Testis (tissue), 3 donors: ENCODE measurements around the gene PRR33. TPM values are rescaled to one million over a fixed set of nuclear protein-coding genes. Genes with fewer than 3 reads are reported as not detected.
A peak's percentile ranks its signal among the peaks of the same experiment; 100 is the strongest.

Source experiments
- DNase-seq: peaks from one replicate; pipeline ENCODE4 v3.0.0-alpha.2; 2019
- H3K27ac ChIP-seq, 2 donors: fragments of 200-600 bp; sonication (generic); one replicate each; pipeline ENCODE4 v1.5.1; 2019
- H3K27me3 ChIP-seq: fragments of 200-600 bp; sonication (generic); one replicate; pipeline ENCODE4 v1.5.1; 2019
- H3K36me3 ChIP-seq: fragments of 200-600 bp; sonication (generic); one replicate; pipeline ENCODE4 v1.5.1; 2017; ENCODE audit warnings: low read depth; ENCODE audit errors: missing control alignments
- H3K4me1 ChIP-seq: fragments of 200-600 bp; sonication (generic); one replicate; pipeline ENCODE4 v1.5.1; 2019
- H3K4me3 ChIP-seq, 2 donors: fragments of 200-600 bp; sonication (generic); one replicate each; pipeline ENCODE4 v1.5.1; 2017 to 2019
- H3K9me3 ChIP-seq: fragments of 200-600 bp; sonication (generic); one replicate; pipeline ENCODE4 v1.5.1; 2017
- POLR2A ChIP-seq: fragments of 450-650 bp; IDR thresholded peaks from one replicate; pipeline ENCODE4 v1.6.1; 2017; ENCODE audit warnings: antibody characterized with exemption, mild to moderate bottlenecking, moderate library complexity
- WGBS, 2 donors: methylation state at CpG; one replicate each; pipeline ENCODE4 v1.1.5; 2018; 5-methylcytosine and 5-hydroxymethylcytosine counted together
- intact Hi-C: fragments of 100-400 bp; cut with DNase I; formaldehyde crosslinking; loops from one replicate; pipeline ENCODE4 v1.15.1; 2023; ENCODE audit warnings: low total_unique reads
- polyA plus RNA-seq: library from polyadenylated mRNA; stranded (reverse); fragments of 350-450 nt; fragmentation: Illumina TruSeq; extraction: RNeasy Lipid Tissue Mini Kit (QIAGEN cat#74804); gene quantifications from one replicate; pipeline ENCODE4 v1.2.3, GENCODE V29; 2014; ENCODE audit warnings: low read depth, low replicate concordance; ENCODE audit not compliant: insufficient read depth
- total RNA-seq, 2 donors: library from RNA; depleted of rRNA; stranded (reverse); fragments of >200 nt; gene quantifications; one replicate each; pipeline ENCODE4 v1.2.3, GENCODE V29; 2016
- TF ChIP-seq, protein P1 (sequence below), 3 experiments: fragments of 450-650 bp in 2 of 3; fragments of 200-600 bp in 1 of 3; sonication (generic) in 1 of 3; IDR thresholded peaks; one replicate each; pipeline ENCODE4 v1.5.1; 2016 to 2019; ENCODE audit warnings: antibody characterized with exemption in 3 of 3, mild to moderate bottlenecking in 2 of 3, moderate library complexity in 1 of 3

Gene PRR33
- total and polyA plus RNA-seq, 3 donors from 2014 or later = 0.06 TPM; not detected in 2

DNA sequence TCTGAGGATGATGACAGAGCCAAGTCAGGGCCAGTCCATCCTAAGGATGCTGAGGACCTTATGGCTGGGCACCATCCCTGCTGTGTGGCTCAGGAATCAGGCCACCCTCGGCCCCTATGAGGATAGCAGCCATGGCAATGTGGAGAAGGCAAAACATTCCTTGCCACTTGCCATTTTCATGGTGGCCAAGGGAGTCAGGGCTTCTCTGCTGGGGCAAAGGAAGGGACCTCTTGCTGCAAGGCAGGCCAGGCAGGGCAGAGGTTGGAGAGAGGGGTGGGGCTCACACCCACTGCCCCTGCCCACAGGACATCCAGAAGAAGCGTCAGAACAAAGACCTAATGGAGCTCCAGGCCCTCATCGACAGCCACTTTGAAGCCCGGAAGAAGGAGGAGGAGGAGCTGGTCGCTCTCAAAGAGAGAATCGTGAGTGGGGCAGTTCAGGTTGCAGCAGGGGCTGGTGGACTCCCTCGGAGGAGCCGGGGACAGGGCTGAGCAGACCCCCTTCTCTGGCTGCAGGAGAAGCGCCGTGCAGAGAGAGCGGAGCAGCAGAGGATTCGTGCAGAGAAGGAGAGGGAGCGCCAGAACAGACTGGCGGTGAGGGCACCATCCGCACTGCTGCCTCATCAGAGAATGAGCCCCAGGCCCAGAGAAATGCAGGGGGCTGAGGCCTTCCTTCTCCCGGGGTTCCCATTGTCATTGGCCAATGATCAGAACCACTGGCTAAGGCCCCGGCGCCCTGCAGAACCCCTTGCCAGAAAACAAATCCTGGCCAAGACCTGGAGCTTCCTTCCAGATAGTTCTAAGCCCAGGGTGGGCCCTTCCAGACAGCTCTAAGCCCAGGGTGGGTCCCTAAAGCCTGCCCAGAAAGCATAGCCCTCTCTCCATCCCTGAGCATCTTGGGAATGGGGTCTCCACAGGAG, 42.0 kb upstream of the PRR33 start:
- TF ChIP-seq POLR2A = no peak
- TF ChIP-seq, protein P1, sequence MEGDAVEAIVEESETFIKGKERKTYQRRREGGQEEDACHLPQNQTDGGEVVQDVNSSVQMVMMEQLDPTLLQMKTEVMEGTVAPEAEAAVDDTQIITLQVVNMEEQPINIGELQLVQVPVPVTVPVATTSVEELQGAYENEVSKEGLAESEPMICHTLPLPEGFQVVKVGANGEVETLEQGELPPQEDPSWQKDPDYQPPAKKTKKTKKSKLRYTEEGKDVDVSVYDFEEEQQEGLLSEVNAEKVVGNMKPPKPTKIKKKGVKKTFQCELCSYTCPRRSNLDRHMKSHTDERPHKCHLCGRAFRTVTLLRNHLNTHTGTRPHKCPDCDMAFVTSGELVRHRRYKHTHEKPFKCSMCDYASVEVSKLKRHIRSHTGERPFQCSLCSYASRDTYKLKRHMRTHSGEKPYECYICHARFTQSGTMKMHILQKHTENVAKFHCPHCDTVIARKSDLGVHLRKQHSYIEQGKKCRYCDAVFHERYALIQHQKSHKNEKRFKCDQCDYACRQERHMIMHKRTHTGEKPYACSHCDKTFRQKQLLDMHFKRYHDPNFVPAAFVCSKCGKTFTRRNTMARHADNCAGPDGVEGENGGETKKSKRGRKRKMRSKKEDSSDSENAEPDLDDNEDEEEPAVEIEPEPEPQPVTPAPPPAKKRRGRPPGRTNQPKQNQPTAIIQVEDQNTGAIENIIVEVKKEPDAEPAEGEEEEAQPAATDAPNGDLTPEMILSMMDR (IDR thresholded peaks at IDR 0.05) = no peak
- Histone ChIP-seq H3K4me3 (no peak overlapping the region), H3K27ac (no peak overlapping the region), H3K27me3 (no peaks in the 10 kb centered on the region), H3K9me3 (no peaks in the 10 kb centered on the region), H3K36me3 (no peaks in the 10 kb centered on the region), H3K4me1 (peaks cover 28% of the 10 kb centered on the region)
- no peak for DNase-seq
- WGBS, 2 donors = 86 to 89% methylated on average over 18 of the region's 18 CpGs
- intact Hi-C loops = no loop called here

DNA sequence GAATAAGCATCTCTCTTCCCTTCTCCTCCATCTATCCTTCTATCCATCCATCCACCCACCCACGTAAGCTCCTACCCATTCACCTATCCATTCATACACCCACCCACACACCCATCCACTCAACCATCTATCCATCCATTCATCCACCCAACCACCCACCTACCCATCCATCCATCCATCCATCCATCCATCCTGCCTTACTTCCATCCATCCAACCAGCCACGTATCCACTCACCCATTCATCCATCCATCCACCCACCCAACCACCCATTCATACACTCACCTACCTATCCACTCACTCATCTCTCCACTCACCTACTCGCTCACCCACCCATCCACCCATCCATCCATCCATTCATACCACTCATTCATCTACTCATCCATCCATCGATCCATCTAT, 41.0 kb upstream of the PRR33 start:
- Histone ChIP-seq H3K9me3 (no peaks in the 10 kb centered on the region), H3K4me3 (no peak overlapping the region), H3K27me3 (no peaks in the 10 kb centered on the region), H3K27ac (no peak overlapping the region), H3K4me1 (peaks cover 27% of the 10 kb centered on the region), H3K36me3 (no peaks in the 10 kb centered on the region)
- DNase-seq = no peak
- WGBS, 2 donors = 97% methylated on average over 4 of the region's 4 CpGs
- no peak for TF ChIP-seq POLR2A
- TF ChIP-seq, protein P1 (IDR thresholded peaks at IDR 0.05) = no peak
- intact Hi-C loops = no loop called here

GRCh38 chr11:1932105-1932480, 40.4 kb upstream of the PRR33 start:
- DNase-seq = no peak
- intact Hi-C loops = no loop called here
- Histone ChIP-seq H3K4me1 (peaks cover 32% of the 10 kb centered on the region), H3K36me3 (no peaks in the 10 kb centered on the region), H3K4me3 (no peak overlapping the region), H3K9me3 (no peaks in the 10 kb centered on the region), H3K27me3 (no peaks in the 10 kb centered on the region), H3K27ac (peak overlapping the region; percentile 31 to 71)
- TF ChIP-seq, protein P1 (IDR thresholded peaks at IDR 0.05) = no peak
- no peak for TF ChIP-seq POLR2A
- WGBS, 2 donors = 81 to 93% methylated on average over 11 of the region's 11 CpGs

GRCh38 chr11:1931341-1932104, 39.8 kb upstream of the PRR33 start:
- H3K9me3 ChIP-seq = no peaks in the 10 kb centered on the region
- WGBS, 2 donors = 51 to 56% methylated on average over 18 of the region's 18 CpGs
- TF ChIP-seq, protein P1 (IDR thresholded peaks at IDR 0.05) = peak in 1 of 3 experiments; percentile 10
- no peak for TF ChIP-seq POLR2A
- intact Hi-C loops = no loop called here
- peak overlapping the region; percentile 31 to 71 for H3K27ac ChIP-seq
- no peak overlapping the region for H3K4me3 ChIP-seq
- peaks cover 37% of the 10 kb centered on the region for H3K4me1 ChIP-seq
- H3K36me3 ChIP-seq = no peaks in the 10 kb centered on the region
- H3K27me3 ChIP-seq = no peaks in the 10 kb centered on the region
- peak; percentile 58 for DNase-seq
